Kasumi-1 (cell line): ENCODE data around the gene HNRNPM.
"Not testable (repeated sequence)": the region's sequence is repeated elsewhere in the genome, so short reads cannot be mapped to it uniquely, and the experiment has no call there.

Experiments used
- DNase-seq, 2 experiments: peaks; one replicate each; lab custom pipeline; 2025; lab: John Stamatoyannopoulos, UW

Gene HNRNPM, protein sequence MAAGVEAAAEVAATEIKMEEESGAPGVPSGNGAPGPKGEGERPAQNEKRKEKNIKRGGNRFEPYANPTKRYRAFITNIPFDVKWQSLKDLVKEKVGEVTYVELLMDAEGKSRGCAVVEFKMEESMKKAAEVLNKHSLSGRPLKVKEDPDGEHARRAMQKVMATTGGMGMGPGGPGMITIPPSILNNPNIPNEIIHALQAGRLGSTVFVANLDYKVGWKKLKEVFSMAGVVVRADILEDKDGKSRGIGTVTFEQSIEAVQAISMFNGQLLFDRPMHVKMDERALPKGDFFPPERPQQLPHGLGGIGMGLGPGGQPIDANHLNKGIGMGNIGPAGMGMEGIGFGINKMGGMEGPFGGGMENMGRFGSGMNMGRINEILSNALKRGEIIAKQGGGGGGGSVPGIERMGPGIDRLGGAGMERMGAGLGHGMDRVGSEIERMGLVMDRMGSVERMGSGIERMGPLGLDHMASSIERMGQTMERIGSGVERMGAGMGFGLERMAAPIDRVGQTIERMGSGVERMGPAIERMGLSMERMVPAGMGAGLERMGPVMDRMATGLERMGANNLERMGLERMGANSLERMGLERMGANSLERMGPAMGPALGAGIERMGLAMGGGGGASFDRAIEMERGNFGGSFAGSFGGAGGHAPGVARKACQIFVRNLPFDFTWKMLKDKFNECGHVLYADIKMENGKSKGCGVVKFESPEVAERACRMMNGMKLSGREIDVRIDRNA

GRCh38 chr19:8444677-8445487, at the start of gene HNRNPM:
Gene HNRNPM (plus strand): TSS chr19:8444975. CDS start chr19:8444999, 24 bp downstream.
- DNase-seq: peak; percentile 94 to 96

DNA sequence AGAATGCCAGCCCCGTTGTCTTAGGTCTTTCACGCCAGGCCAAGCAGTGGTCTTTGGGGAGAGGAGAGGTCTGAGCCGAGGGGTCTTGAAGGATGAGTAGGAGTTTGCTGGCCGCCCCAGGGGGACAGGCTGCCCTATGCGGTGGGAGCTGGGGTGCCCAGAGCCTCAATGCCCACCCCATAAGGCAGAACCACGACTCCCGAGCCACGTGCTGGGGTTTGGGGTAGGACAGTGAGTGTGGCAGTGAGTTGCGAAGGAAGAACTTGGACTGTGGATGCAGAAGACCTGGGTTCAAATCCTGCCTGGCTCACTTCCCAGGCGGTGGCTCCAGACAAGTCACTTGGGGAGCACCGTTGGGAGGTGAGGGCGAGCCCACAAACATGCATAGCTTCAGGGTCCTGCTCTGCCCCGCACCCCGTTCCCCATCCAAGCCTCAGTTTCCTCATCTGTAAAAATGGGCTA, 49.1 kb upstream of the HNRNPM start:
- no peak for DNase-seq

DNA sequence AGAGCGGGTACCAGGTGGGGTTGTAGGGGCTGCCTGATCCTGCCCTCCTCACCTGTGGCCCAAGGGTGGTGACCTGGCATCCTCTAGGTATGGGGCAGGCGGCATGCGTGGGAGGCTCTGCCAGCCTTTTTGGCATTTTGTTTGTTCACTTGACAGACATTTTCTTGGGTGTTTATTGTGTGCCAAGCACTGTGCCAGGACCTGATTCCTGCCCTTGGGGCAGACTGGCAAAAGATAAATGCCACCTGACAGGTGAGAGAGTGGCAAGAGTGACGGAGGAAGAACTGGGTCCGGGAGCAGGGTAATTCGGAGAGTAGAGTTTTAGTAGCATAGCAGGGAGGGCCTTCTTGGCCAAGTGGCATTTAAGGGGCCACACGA, 48.6 kb upstream of the HNRNPM start:
- no peak for DNase-seq

DNA sequence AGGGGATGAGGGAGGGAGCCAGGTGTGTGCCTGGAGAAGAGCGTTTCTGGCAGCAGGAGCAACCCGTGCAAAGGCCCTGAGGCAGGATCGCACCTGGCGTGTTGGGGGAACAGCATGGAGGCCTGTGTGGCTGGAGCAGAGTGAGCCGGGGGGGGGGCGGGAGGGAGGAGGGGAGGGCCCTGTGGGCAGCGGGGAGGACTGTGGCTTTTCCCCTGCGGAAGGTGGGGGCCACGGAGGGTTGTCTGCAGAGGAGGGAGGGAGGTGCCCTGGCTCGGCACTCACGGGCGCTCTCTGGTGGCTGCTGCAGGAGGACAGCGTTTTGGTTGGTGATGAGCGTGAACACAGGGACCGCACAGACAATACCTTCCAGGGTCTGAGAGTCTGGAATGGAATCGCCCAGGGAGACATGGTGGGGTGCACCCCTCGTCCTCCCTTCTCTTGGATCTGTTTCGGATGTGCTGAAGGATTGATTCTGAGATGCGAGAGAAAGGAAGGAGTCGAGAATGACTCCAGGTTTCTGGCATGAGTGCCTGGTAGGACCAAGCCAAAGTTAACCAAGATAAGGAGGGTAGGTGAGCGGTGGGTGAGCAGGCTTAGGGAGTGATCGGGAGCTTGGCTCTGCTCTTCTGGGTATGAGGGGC, 48.1 kb upstream of the HNRNPM start:
- DNase-seq: peak; percentile 22 to 71

- no peak for DNase-seq
Observed at GRCh38 chr19:8397271-8397670, 47.5 kb upstream of the HNRNPM start.

DNA sequence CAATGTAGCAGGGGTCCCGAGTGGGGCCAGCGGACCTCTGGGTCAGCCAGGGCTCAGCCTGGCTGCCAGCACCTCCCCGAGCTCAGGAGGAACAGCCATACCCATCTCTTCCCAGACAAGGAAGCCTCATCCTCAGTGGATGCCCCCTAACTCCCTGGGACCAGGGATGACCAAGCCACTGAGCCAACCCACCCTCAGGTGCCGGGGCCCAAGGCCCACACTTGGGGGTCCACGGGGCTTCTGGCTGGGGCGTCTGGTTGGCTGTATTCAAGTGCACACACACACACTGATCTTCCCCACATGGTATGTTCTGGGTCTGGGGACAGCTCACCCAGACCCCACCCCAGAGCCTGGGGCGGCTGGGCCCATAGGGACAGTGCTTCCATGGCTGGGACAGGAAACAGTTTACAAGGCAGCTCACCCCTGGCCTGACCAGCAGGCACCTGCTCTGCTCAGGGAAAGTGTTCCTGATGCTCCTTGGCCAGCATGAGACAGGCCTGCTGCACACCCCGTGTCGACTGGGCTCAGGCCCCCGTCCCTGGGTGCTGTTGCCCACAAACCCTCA, 46.9 kb upstream of the HNRNPM start:
- DNase-seq: no peak

DNA sequence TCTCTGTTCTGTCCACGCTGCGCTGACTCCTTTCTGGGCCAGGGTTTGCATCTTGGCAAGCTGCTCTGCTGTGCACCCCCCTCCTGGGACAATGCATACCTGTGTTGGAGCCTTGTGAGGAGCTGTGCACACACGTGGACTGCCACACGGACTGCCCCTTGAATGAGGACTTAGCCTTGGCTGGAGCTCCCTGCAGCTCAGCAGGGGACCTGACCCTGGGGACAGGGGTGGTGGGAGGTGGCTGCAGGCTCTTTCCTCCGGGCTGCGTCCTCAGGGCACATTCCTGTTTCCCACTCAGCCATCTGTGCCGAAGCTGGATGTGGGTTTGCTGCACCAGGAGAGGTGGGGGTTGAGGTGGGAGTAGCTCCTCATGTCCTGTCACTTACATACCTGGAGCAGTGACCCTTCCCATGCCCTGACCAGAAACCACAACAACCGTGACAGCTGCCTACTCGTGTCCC, 46.4 kb upstream of the HNRNPM start:
- no peak for DNase-seq

GRCh38 chr19:8399681-8400188, 45.0 kb upstream of the HNRNPM start:
- DNase-seq: no peak

- DNase-seq: no peak
Observed at GRCh38 chr19:8401981-8402411, 42.8 kb upstream of the HNRNPM start.

DNA sequence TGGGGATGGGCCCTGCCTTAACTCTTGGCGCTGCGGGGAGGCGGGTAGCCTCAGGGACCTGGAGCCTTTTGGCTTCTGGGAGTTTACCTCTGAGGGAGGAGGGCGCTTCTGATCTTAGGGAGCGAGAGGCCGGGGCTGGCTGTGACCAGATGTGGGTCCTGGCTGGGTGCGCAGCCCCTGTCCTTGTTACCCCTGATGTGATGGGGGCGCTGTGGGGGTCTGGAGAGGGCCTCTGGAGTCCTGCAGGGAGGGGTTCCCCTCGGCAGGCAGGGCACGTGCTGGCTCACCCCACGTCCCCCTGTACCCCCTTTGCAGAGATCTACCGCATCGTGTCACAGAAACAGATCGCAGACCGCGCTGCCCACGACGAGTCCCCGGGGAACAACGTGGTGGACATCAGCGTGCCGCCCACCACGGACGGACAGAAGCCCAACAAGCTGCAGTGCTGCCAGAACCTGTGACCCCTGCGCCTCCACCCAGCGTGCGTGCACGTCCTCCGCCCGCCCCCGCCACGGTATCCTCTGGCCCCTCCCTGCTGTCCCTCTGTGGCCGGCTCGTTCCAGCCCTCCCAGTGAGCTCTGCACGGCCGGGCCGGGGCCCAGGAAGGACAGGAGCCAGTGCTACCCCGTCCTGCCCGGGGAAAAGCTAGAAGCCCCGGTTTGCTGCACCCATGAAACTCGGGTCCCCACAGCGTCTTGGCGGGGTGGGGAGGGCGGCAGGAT, 41.5 kb upstream of the HNRNPM start:
- no peak for DNase-seq

DNA sequence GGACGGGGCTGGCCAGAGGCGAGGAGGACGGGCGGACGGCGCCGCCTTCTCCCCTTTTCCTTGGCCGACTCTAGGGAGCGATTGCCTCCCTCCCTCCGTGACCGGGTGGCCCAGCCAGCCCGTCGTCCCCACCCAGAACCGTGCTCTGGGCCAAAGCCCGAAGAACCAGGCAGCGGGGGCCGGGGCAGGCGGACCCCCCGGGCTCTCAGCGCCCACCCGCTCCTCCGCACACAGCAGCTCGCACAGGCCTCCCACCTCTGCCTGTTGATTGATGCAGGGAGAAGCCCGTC, 41.0 kb upstream of the HNRNPM start:
- no peak for DNase-seq

- no peak for DNase-seq
Observed at GRCh38 chr19:8404391-8405151, 40.2 kb upstream of the HNRNPM start.

DNA sequence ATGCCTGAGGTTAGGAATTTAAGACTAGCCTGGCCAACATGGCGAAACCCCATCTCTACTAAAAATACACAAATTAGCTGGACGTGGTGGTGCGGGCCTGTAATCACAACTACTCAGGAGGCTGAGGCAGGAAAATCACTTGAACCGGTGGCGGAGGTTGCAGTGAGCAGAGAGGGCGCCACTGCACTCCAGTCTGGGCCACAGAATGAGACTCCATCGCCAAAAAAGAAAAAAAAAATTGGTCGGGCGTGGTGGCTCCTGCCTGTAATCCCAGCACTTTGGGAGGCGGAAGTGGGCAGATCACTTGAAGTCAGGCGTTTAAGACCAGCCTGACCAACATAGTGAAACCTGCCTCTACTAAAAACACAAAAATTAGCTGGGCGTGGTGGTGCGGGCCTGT, 34.1 kb upstream of the HNRNPM start:
- not testable (repeated sequence) for DNase-seq

DNA sequence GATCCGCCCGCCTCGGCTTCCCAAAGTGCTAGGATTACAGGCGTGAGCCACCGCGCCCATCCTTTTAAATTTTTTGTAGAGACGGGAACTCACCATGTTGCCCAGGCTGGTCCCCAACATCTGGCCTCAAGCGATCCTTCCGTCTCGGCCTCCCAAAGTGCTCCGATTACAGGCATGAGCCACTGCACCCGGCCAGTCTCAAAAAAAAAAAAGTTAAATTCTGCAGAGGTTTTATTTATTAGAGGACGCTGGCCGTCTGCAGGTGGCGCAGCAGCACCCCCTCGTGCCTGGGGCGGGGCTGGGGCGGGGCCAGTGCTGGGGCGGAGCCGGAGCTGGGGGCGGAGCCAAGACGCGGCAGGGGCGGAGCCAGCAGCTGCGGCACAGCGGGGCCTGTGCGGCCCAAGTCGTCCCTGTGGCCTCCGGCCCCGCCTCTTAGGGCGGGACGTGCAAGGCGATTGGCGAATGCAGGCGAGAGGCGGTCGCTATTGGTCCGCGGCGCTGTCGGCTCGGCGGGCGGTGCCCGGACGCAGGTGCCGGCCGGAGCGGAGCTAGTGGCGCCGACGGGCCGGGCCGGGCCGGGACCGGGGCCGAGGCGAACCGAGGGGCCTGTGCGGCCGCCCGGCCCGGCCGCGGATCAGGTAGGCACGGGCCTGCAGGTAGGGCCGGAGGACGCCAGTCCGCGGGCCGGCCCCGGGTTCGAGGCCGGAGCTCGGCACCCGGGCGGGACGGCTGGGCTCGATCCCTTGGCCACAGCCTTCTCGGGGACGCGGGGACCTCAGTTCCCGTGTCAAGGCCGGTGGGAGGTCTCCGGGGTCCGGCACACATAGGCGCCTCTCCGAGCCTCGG, 31.8 kb upstream of the HNRNPM start, which contains the start of gene MARCHF2:
TSS of gene MARCHF2 (plus strand) at position 523 of the 846 bp plus-strand sequence. CDS start 8,536 bp downstream, outside the sequence.
- peak; percentile 91 to 95 for DNase-seq

DNA sequence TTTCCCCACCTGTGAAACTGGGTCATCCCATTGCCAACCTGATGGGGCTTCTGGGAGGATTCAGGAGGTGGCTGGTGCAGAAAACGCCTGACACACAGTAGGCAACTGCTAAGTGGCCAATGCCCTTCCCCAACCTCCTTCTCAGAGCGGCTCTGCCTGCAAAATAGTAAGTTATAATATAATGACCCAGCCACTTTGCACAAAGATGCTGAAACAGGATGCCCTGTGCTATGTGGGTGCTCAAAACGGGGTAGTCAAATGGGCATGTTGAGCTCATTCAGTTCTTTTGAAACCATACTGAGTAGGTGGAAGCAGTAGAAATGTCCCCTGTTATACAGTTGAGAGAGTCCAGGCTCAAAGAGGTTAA, 31.2 kb upstream of the HNRNPM start:
- no peak for DNase-seq

- DNase-seq: no peak
Observed at GRCh38 chr19:8416796-8417195, 28.0 kb upstream of the HNRNPM start.

DNA sequence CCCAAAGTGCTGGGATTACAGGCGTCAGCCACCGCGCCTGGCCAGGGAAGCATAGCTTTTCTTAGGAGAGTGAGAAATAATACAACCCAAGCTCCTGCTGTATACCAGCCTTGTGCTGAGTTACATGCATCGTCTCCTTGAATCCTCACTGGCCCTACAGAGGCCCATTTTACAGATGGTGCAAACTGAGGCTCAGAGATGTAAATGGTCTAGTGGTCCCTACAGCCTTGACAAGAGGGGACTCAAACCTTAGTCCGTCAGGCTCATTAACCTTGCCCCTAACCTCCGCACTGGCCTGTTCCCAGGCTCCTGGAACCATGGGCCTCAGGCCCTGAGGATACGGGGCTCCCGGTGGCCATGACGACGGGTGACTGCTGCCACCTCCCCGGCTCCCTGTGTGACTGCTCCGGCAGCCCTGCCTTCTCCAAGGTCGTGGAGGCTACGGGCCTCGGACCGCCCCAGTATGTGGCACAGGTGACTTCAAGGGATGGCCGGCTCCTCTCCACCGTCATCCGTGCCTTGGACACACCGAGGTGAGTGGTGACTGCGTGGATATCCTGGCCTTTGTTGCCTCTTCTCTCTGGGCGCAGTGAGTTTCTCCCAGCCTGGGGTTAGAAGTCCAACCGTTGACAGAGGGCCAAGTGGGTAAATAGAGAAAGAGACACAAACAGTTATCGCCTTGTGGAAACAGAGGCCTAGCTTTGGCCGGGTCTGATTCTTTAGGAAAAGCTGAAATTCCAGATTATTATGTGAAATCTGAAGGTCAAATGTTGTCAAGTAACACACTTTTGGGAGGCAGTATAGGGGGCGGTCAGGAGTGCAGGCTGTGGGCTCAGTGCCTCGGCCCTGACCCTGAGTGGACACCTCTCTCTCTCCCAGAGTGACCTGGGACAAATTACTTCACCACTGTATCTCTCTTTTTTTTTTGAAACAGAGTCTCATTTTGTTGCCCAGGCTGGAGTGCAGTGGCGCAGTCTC, 23.0 kb upstream of the HNRNPM start:
- no peak for DNase-seq

DNA sequence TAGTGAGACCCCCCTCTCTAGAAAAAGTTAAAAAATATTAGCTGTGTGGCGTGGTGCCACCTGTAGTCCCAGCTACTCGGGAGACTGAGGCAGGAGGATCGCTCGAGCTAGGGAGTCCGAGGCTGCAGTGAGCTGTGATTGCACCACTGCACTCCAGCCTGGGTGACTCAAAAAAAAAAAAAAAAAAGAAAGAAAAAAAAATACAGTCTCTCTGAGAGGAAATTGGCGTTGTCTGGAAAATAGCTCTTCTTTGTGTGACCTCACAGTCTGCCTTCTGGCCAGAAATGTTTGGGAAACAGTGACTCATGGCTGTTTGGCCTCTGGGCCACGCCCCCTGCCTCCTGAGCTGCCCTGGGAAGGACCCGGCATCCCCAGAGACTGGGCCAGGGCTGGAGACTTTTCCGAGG, 21.0 kb upstream of the HNRNPM start:
- peak; percentile 36 to 63 for DNase-seq
